HCT116 (cell line): ENCODE data around the gene SCAMP1. TPM values are rescaled to one million over a fixed set of nuclear protein-coding genes. Genes with fewer than 3 reads are reported as not detected.

Experiments
- ATAC-seq: fragments of 200-7000 bp; cut with Tn5 transposase; 2 replicates; pipeline ENCODE4 v1.9.1; 2020; ENCODE audit warnings: mild to moderate bottlenecking, moderate library complexity
- BruUV-seq: library from RNA; stranded (reverse); fragments of 400-500 nt; replicated peaks from 2 replicates; lab custom pipeline; 2021; lab: Mats Ljungman, UMichigan
- CTCF ChIA-PET: fragments of 300-600 bp; sonication (Branson Sonifier 250); formaldehyde crosslinking; loops from one replicate; lab custom pipeline; 2021; ENCODE audit warnings: antibody characterized with exemption; lab: Charles Lee
- POLR2A ChIA-PET: fragments of 300-600, 350-600 bp; sonication (Branson Sonifier 250); formaldehyde crosslinking; loops from one replicate; lab custom pipeline; 2021; ENCODE audit warnings: antibody characterized with exemption; lab: Charles Lee
- RAD21 ChIA-PET, 2 experiments: fragments of 300-600 bp; sonication (Branson Sonifier 250); formaldehyde crosslinking; loops; one replicate each; lab custom pipeline; 2023; ENCODE audit warnings: low total read pairs in 2 of 2; ENCODE audit not compliant: uncharacterized antibody in 2 of 2, unreplicated experiment in 2 of 2, low non-redundant PET in 1 of 2; lab: Charles Lee
- DNase-seq: peaks from one replicate; pipeline ENCODE4 v3.0.0-alpha.2; 2010; ENCODE audit warnings: low read depth, low spot score
- H2AFZ ChIP-seq: fragments of 200-600 bp; shearing (Covaris generic), sonication (generic); 2 replicates; pipeline ENCODE4 v1.6.1; 2017; ENCODE audit warnings: low read depth, mixed run types, mixed read lengths, antibody characterized with exemption, low read length; ENCODE audit not compliant: poor library complexity, severe bottlenecking
- H3K27ac ChIP-seq: 2 replicates; pipeline ENCODE4 v1.5.1; 2012; ENCODE audit warnings: low read depth, low read length
- H3K27me3 ChIP-seq: fragments of 200-600 bp; sonication (generic); 2 replicates; pipeline ENCODE4 v1.6.1; 2016; ENCODE audit warnings: mixed run types, low read length, mixed read lengths; ENCODE audit not compliant: insufficient read depth
- H3K36me3 ChIP-seq, 2 experiments: fragments of 200-500 bp in 1 of 2; fragments of 200-600 bp in 1 of 2; sonication (Bioruptor generic) in 1 of 2; sonication (generic) in 1 of 2; 2 replicates each; pipeline versions ENCODE4 v1.5.1 to v1.6.1; 2014 to 2016; ENCODE audit warnings: low read length in 2 of 2, inconsistent platforms in 1 of 2, mixed read lengths in 1 of 2, mixed run types in 1 of 2; ENCODE audit not compliant: insufficient read depth in 2 of 2, control insufficient read depth in 1 of 2
- H3K4me1 ChIP-seq, 2 experiments: fragments of 200-600 bp in 1 of 2; sonication (generic) in 1 of 2; 2 replicates each; pipeline versions ENCODE4 v1.5.1 to v1.6.1; 2012 to 2017; ENCODE audit warnings: low read length in 2 of 2, inconsistent platforms in 1 of 2, mild to moderate bottlenecking in 1 of 2, mixed read lengths in 1 of 2, mixed run types in 1 of 2, moderate library complexity in 1 of 2; ENCODE audit not compliant: insufficient read depth in 2 of 2, control insufficient read depth in 1 of 2
- H3K4me2 ChIP-seq: fragments of 200-600 bp; sonication (generic); 2 replicates; pipeline ENCODE4 v1.6.1; 2017; ENCODE audit warnings: mixed run types, low read length, mixed read lengths
- H3K4me3 ChIP-seq, 2 experiments: fragments of 200-600 bp in 1 of 2; sonication (generic) in 1 of 2; replicated peaks in 1 of 2; 2 replicates each; pipeline ENCODE4 v1.5.1; 2011 to 2016; ENCODE audit warnings: low read length in 2 of 2, control low read depth in 1 of 2, low read depth in 1 of 2, mild to moderate bottlenecking in 1 of 2, mixed read lengths in 1 of 2, mixed run types in 1 of 2
- H3K79me2 ChIP-seq: fragments of 200-600 bp; sonication (generic); 2 replicates; pipeline ENCODE4 v1.6.1; 2017; ENCODE audit warnings: mild to moderate bottlenecking, mixed run types, low read length, moderate library complexity, mixed read lengths; ENCODE audit not compliant: insufficient read depth
- H3K9ac ChIP-seq: fragments of 200-600 bp; sonication (generic); 2 replicates; pipeline ENCODE4 v1.6.1; 2016; ENCODE audit warnings: low read length, mixed read lengths
- H3K9me2 ChIP-seq: fragments of 200-600 bp; sonication (generic), shearing (Covaris generic); 2 replicates; pipeline ENCODE4 v1.6.1; 2017; ENCODE audit warnings: mixed run types, mild to moderate bottlenecking, moderate library complexity; ENCODE audit not compliant: insufficient read depth
- H3K9me3 ChIP-seq, 2 experiments: fragments of 200-500 bp in 1 of 2; fragments of 200-600 bp in 1 of 2; sonication (Bioruptor generic) in 1 of 2; sonication (generic) in 1 of 2; 2 replicates each; pipeline ENCODE4 v1.6.1; 2014 to 2017; ENCODE audit warnings: low read length in 2 of 2, mixed read lengths in 2 of 2, inconsistent platforms in 1 of 2, low read depth in 1 of 2, mild to moderate bottlenecking in 1 of 2, mixed run types in 1 of 2, moderate library complexity in 1 of 2; ENCODE audit not compliant: control insufficient read depth in 1 of 2, insufficient read depth in 1 of 2
- H4K20me1 ChIP-seq: fragments of 200-600 bp; sonication (generic), shearing (Covaris generic); 2 replicates; pipeline ENCODE4 v1.6.1; 2017; ENCODE audit warnings: mixed run types, mild to moderate bottlenecking, moderate library complexity; ENCODE audit not compliant: insufficient read depth
- ATF3 ChIP-seq: IDR thresholded peaks from 2 replicates; pipeline ENCODE4 v1.6.1; 2012
- CBX3 ChIP-seq: IDR thresholded peaks from 2 replicates; pipeline ENCODE4 v1.6.1; 2012; ENCODE audit warnings: low read depth
- CEBPB ChIP-seq: IDR thresholded peaks from 2 replicates; pipeline ENCODE4 v1.6.1; 2012; ENCODE audit warnings: low read depth
- CTCF ChIP-seq, 3 experiments: fragments of 200-600 bp in 1 of 3; sonication (generic) in 1 of 3; IDR thresholded peaks in 2 of 3; conservative IDR thresholded peaks in 1 of 3; 2 replicates each; pipeline ENCODE4 v1.5.1; 2012 to 2017; ENCODE audit warnings: low read depth in 2 of 3, low read length in 2 of 3, antibody characterized with exemption in 1 of 3, borderline replicate concordance in 1 of 3, control low read depth in 1 of 3, mild to moderate bottlenecking in 1 of 3, mixed read lengths in 1 of 3, mixed run types in 1 of 3, moderate library complexity in 1 of 3; ENCODE audit not compliant: insufficient read depth in 1 of 3
- ELF1 ChIP-seq: IDR thresholded peaks from 2 replicates; pipeline ENCODE4 v1.6.1; 2012; ENCODE audit warnings: low read depth, borderline replicate concordance
- EZH2 ChIP-seq: fragments of 200-600 bp; sonication (generic); IDR thresholded peaks from 2 replicates; pipeline ENCODE4 v1.6.1; 2017; ENCODE audit warnings: antibody characterized with exemption, mixed run types
- EZH2phosphoT487 ChIP-seq: fragments of 200-600 bp; IDR thresholded peaks from 2 replicates; pipeline ENCODE4 v1.6.1; 2018; ENCODE audit warnings: antibody characterized with exemption, borderline replicate concordance
- FOSL1 ChIP-seq: IDR thresholded peaks from 2 replicates; pipeline ENCODE4 v1.6.1; 2012; ENCODE audit warnings: low read depth
- JUND ChIP-seq: IDR thresholded peaks from 2 replicates; pipeline ENCODE4 v1.6.1; 2012
- POLR2A ChIP-seq: IDR thresholded peaks from 2 replicates; pipeline ENCODE4 v1.7.0; 2011; ENCODE audit warnings: borderline replicate concordance; ENCODE audit not compliant: insufficient read depth, insufficient read length; ENCODE audit errors: extremely low read depth
- POLR2AphosphoS5 ChIP-seq: IDR thresholded peaks from 2 replicates; pipeline ENCODE4 v1.6.1; 2011; ENCODE audit warnings: mild to moderate bottlenecking, low read depth, low read length, moderate library complexity
- SIN3A ChIP-seq: IDR thresholded peaks from 2 replicates; pipeline ENCODE4 v1.6.1; 2012; ENCODE audit warnings: low read depth
- SP1 ChIP-seq: IDR thresholded peaks from 2 replicates; pipeline ENCODE4 v1.6.1; 2012; ENCODE audit warnings: low read depth
- SRF ChIP-seq: IDR thresholded peaks from 2 replicates; pipeline ENCODE4 v1.6.1; 2012; ENCODE audit warnings: low read depth
- YY1 ChIP-seq: IDR thresholded peaks from 2 replicates; pipeline ENCODE4 v1.6.1; 2011; ENCODE audit warnings: low read length, low read depth, moderate library complexity, mild to moderate bottlenecking; ENCODE audit not compliant: insufficient replicate concordance; ENCODE audit errors: extremely low read depth
- ZBTB33 ChIP-seq: IDR thresholded peaks from 2 replicates; pipeline ENCODE4 v1.6.1; 2011; ENCODE audit warnings: mild to moderate bottlenecking, low read length, moderate library complexity; ENCODE audit not compliant: insufficient replicate concordance; ENCODE audit errors: extremely low read depth
- ZFX ChIP-seq: fragments of 450-650 bp; IDR thresholded peaks from 2 replicates; pipeline ENCODE4 v1.6.1; 2017
- ZNF274 ChIP-seq: fragments of 200-500 bp; sonication (Bioruptor generic); IDR thresholded peaks from 2 replicates; pipeline ENCODE4 v1.6.1; 2014; ENCODE audit warnings: mild to moderate bottlenecking, low read depth, low read length, inconsistent platforms
- intact Hi-C: fragments of 100-400 bp; cut with micrococcal nuclease; formaldehyde crosslinking; loops from 2 replicates; pipeline ENCODE4 v1.10.0; 2022
- total RNA-seq: library from RNA; stranded (reverse); gene quantifications from one replicate; pipeline ENCODE4 v1.2.1, GENCODE V29; 2021; ENCODE audit not compliant: unreplicated experiment

SCAMP1 gene
- total RNA-seq, 1 experiment from 2014 or later: 46.4 TPM

- no peak overlapping the region for H2AFZ ChIP-seq
- no peak overlapping the region for H3K4me3 ChIP-seq
- ATAC-seq: no peak
- no TSS peak for BruUV-seq
- H3K9me3 ChIP-seq: no peaks in the 10 kb centered on the region
- H3K36me3 ChIP-seq: peaks cover 7 to 8% of the 10 kb centered on the region in 2 experiments; a peak in 1 of 4 replicates
- no peaks in the 10 kb centered on the region for H3K79me2 ChIP-seq
- no peak overlapping the region for H3K4me2 ChIP-seq
- no peak overlapping the region for H3K27ac ChIP-seq
- H4K20me1 ChIP-seq: no peaks in the 10 kb centered on the region
- CTCF ChIA-PET: no interaction called here
- POLR2A ChIA-PET: no interaction called here
- H3K9me2 ChIP-seq: no peaks in the 10 kb centered on the region
- H3K9ac ChIP-seq: no peak overlapping the region
- DNase-seq: no peak
- intact Hi-C loops: no loop called here
- no peaks in the 10 kb centered on the region for H3K27me3 ChIP-seq
- H3K4me1 ChIP-seq: peaks cover 0 to 5% of the 10 kb centered on the region in 2 experiments; a peak in 1 of 4 replicates
- RAD21 ChIA-PET: no interaction called here
- TF ChIP-seq POLR2AphosphoS5: no peak
- TF ChIP-seq EZH2phosphoT487: no peak
- no peak for TF ChIP-seq CTCF (IDR thresholded peaks at IDR 0.05 in 2 of 3, conservative IDR thresholded peaks at IDR 0.05 in 1 of 3; ENCODE audit: borderline replicate concordance in 1 of 3, insufficient read depth in 1 of 3, low read depth in 2 of 3, low read length in 2 of 3)
- TF ChIP-seq FOSL1: no peak
- no peak for TF ChIP-seq ZFX
- TF ChIP-seq SRF: no peak
- TF ChIP-seq POLR2A: no peak
- TF ChIP-seq YY1: no peak
- TF ChIP-seq CEBPB: no peak
Observed at GRCh38 chr5:78486218-78486617, 125.8 kb downstream of the SCAMP1 start.

GRCh38 chr5:78487846-78488245 is 127.4 kb downstream of the SCAMP1 start:
- CTCF ChIA-PET: no interaction called here
- Histone ChIP-seq H3K27me3 (no peaks in the 10 kb centered on the region), H3K9me3 (no peaks in the 10 kb centered on the region), H2AFZ (no peak overlapping the region), H3K4me3 (no peak overlapping the region), H3K4me1 (peaks cover 0 to 6% of the 10 kb centered on the region in 2 experiments; a peak in 1 of 4 replicates), H3K27ac (no peak overlapping the region), H4K20me1 (no peaks in the 10 kb centered on the region), H3K9me2 (no peaks in the 10 kb centered on the region), H3K9ac (no peak overlapping the region), H3K79me2 (no peaks in the 10 kb centered on the region), H3K4me2 (no peak overlapping the region), H3K36me3 (peaks cover 7 to 8% of the 10 kb centered on the region in 2 experiments; a peak in 1 of 4 replicates)
- no peak for ATAC-seq
- RAD21 ChIA-PET: no interaction called here
- no peak for DNase-seq
- POLR2A ChIA-PET: no interaction called here
- BruUV-seq: no TSS peak
- intact Hi-C loops: no loop called here
- TF ChIP-seq EZH2 (no peak), CEBPB (no peak), ZBTB33 (no peak), SP1 (no peak), JUND (no peak), POLR2AphosphoS5 (no peak), ELF1 (no peak), FOSL1 (no peak), YY1 (no peak), ATF3 (no peak), ZNF274 (no peak), POLR2A (no peak), CBX3 (no peak), SIN3A (no peak)
